22Rv1 (cell line): Measurements from ENCODE around the gene SLC5A4.

ENCODE experiments used
- ZFX ChIP-seq: fragments of 450-650 bp; IDR thresholded peaks from 2 replicates; pipeline ENCODE4 v1.6.1; 2017; ENCODE audit warnings: antibody characterized with exemption, borderline replicate concordance
- TF ChIP-seq, protein P1 (sequence below): fragments of 450-650 bp; IDR thresholded peaks from 2 replicates; pipeline ENCODE4 v1.5.1; 2017; ENCODE audit warnings: mild to moderate bottlenecking

- TF ChIP-seq, protein P1, sequence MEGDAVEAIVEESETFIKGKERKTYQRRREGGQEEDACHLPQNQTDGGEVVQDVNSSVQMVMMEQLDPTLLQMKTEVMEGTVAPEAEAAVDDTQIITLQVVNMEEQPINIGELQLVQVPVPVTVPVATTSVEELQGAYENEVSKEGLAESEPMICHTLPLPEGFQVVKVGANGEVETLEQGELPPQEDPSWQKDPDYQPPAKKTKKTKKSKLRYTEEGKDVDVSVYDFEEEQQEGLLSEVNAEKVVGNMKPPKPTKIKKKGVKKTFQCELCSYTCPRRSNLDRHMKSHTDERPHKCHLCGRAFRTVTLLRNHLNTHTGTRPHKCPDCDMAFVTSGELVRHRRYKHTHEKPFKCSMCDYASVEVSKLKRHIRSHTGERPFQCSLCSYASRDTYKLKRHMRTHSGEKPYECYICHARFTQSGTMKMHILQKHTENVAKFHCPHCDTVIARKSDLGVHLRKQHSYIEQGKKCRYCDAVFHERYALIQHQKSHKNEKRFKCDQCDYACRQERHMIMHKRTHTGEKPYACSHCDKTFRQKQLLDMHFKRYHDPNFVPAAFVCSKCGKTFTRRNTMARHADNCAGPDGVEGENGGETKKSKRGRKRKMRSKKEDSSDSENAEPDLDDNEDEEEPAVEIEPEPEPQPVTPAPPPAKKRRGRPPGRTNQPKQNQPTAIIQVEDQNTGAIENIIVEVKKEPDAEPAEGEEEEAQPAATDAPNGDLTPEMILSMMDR, result no peak
- TF ChIP-seq ZFX, result no peak
These were observed 579 bp upstream of the SLC5A4 start for GRCh38 chr22:32255726-32256125.
